Measurements from ENCODE around the gene CDHR5. TPM values are rescaled to one million over a fixed set of nuclear protein-coding genes. Genes with fewer than 3 reads are reported as not detected.
A peak's percentile ranks its signal among the peaks of the same experiment; 100 is the strongest.

CDHR5 gene
- total and polyA plus RNA-seq, 9 of the 15 experiments (the other 6 are each of a cell fraction or from before 2014, with no cell fraction given) = 0.16 TPM; not detected in 8

GRCh38 chr11:612201-612960, 12.4 kb downstream of the CDHR5 start (continued):
- TF ChIP-seq ZNF232 (CRISPR knock-in tag; IDR thresholded peaks at IDR 0.05) (no peak), CTCF (IDR thresholded peaks at IDR 0.05 in 2 of 3, conservative IDR thresholded peaks at IDR 0.05 in 1 of 3; ENCODE audit: insufficient read depth in 2 of 3, low read depth in 1 of 3, low read length in 3 of 3) (peak; percentile 40 to 47 (median 41)), TEAD4 (IDR thresholded peaks at IDR 0.05; ENCODE audit: low read length) (no peak), TEAD4 (CRISPR knock-in tag; IDR thresholded peaks at IDR 0.05; ENCODE audit: borderline replicate concordance) (no peak), RAD21 (CRISPR knock-in tag; conservative IDR thresholded peaks at IDR 0.05 in 1 of 2, IDR thresholded peaks at IDR 0.05 in 1 of 2) (no peak), HBP1 (CRISPR knock-in tag; IDR thresholded peaks at IDR 0.05) (no peak), ZNF384 (IDR thresholded peaks at IDR 0.05; ENCODE audit: low read depth, low read length) (no peak), GTF2F1 (IDR thresholded peaks at IDR 0.05; ENCODE audit: low read depth, low read length) (no peak), ZBTB9 (CRISPR knock-in tag; IDR thresholded peaks at IDR 0.05) (no peak), RBM15 (IDR thresholded peaks at IDR 0.05; ENCODE audit: insufficient read depth, low read length) (no peak), HES1 (IDR thresholded peaks at IDR 0.05; ENCODE audit: low read depth) (no peak), ZNF436 (CRISPR knock-in tag; IDR thresholded peaks at IDR 0.05) (no peak), IRF1 (CRISPR knock-in tag; IDR thresholded peaks at IDR 0.05; ENCODE audit: borderline replicate concordance) (no peak), PHF20 (IDR thresholded peaks at IDR 0.05; ENCODE audit: partially characterized antibody) (no peak), MAFK (IDR thresholded peaks at IDR 0.05; ENCODE audit: low read length) (no peak)
